ENCODE measurements around the gene TRIOBP. TPM values are rescaled to one million over a fixed set of nuclear protein-coding genes. Genes with fewer than 3 reads are reported as not detected.
"Not testable (repeated sequence)": the region's sequence is repeated elsewhere in the genome, so short reads cannot be mapped to it uniquely, and the experiment has no call there.

Gene TRIOBP
- total RNA-seq, 2 donors from 2014 or later = 14.3 to 18.8 TPM

DNA sequence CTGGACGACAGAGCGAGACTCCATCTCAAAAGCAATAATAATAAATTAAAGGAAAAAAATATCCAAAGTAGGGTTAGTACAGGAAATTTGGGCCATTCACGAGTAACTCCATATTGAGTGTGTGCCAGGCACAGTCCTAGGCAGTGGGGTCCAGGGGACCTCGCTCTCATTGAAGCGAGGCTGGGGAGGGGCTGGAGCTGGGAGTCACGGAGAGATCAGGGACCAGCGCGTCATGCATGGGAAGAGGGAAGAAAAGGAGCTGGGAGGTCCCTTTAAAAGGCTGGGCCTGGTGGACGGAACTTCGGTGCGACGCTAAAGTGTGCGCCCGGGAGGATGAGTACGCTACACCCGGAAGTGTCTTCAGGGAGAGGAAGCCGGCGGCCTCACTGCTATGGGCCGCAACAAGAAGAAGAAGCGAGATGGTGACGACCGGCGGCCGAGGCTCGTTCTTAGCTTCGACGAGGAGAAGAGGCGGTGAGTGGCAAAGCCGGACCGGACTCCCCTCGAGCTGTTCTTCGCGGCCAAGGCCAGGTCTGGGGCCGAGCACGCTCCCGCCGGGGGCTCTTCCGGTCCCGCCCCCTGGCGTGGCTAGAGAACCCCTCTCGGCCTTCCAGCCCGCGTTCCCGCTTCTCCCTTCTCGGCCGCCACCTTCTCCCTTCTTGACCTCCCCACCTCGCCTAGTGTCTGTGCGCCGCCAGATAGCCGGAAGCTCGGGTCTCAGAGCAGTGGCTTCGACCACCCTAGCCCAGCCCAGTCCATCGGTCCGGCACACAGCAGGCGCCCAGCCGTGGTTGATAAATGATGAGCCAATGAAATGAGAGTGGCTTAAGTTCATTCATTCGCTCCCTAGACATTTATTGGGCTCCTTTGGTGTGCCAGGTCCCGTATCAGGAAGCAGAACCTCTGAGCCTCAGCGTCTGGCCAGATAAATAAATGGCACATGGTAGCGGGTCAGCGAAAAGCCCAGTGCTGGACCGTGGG is 10.6 kb upstream of the TRIOBP start, which contains the start of gene NOL12:
TSS of gene NOL12 (plus strand) at position 342 of the 981 bp plus-strand sequence. CDS start at position 392, 50 bp downstream.
- peak within 1 kb of the TSS; percentile 97 for H3K27ac Mint-ChIP-seq
- DNase-seq (peak; percentile 57 to 66 (median 58)), ATAC-seq (peak; percentile 93)
- H3K27me3 Mint-ChIP-seq = no peaks in the 10 kb centered on the region
- peak within 1 kb of the TSS; percentile 97 for H3K4me3 Mint-ChIP-seq
- peaks cover 17% of the 10 kb centered on the region for H3K4me1 Mint-ChIP-seq
- H3K36me3 Mint-ChIP-seq (ENCODE audit: low read depth) = peaks cover 4% of the 10 kb centered on the region
- no peaks in the 10 kb centered on the region for H3K9me3 ChIP-seq (ENCODE audit: control insufficient read depth, low read length, poor library complexity, severe bottlenecking)

GRCh38 chr22:37690407-37690806 is 6.4 kb upstream of the TRIOBP start:
- peaks cover 4% of the 10 kb centered on the region for H3K36me3 Mint-ChIP-seq (ENCODE audit: low read depth)
- ATAC-seq = no peak
- H3K9me3 ChIP-seq (ENCODE audit: control insufficient read depth, low read length, poor library complexity, severe bottlenecking) = no peaks in the 10 kb centered on the region
- H3K4me1 Mint-ChIP-seq = peaks cover 14% of the 10 kb centered on the region
- no peak overlapping the region for H3K27ac Mint-ChIP-seq
- no peaks in the 10 kb centered on the region for H3K27me3 Mint-ChIP-seq
- no peak overlapping the region for H3K4me3 Mint-ChIP-seq
- DNase-seq = no peak

- no peak overlapping the region for H3K27ac Mint-ChIP-seq
- H3K36me3 Mint-ChIP-seq (ENCODE audit: low read depth) = peaks cover 3% of the 10 kb centered on the region
- no peaks in the 10 kb centered on the region for H3K9me3 ChIP-seq (ENCODE audit: control insufficient read depth, low read length, poor library complexity, severe bottlenecking)
- DNase-seq (no peak), ATAC-seq (no peak)
- peaks cover 18% of the 10 kb centered on the region for H3K4me1 Mint-ChIP-seq
- no peaks in the 10 kb centered on the region for H3K27me3 Mint-ChIP-seq
- no peak overlapping the region for H3K4me3 Mint-ChIP-seq
Observed at GRCh38 chr22:37690901-37691504, 5.8 kb upstream of the TRIOBP start.

- no peak overlapping the region for H3K4me3 Mint-ChIP-seq
- no peak overlapping the region for H3K27ac Mint-ChIP-seq
- H3K36me3 Mint-ChIP-seq (ENCODE audit: low read depth) = no peaks in the 10 kb centered on the region
- ATAC-seq (no peak), DNase-seq (no peak)
- H3K9me3 ChIP-seq (ENCODE audit: control insufficient read depth, low read length, poor library complexity, severe bottlenecking) = no peaks in the 10 kb centered on the region
- no peaks in the 10 kb centered on the region for H3K27me3 Mint-ChIP-seq
- peaks cover 18% of the 10 kb centered on the region for H3K4me1 Mint-ChIP-seq
Observed at GRCh38 chr22:37692627-37693285, 4.1 kb upstream of the TRIOBP start.

GRCh38 chr22:37694131-37694530 is 2.7 kb upstream of the TRIOBP start:
- H3K4me3 Mint-ChIP-seq, H3K27me3 Mint-ChIP-seq: not testable (repeated sequence)

DNA sequence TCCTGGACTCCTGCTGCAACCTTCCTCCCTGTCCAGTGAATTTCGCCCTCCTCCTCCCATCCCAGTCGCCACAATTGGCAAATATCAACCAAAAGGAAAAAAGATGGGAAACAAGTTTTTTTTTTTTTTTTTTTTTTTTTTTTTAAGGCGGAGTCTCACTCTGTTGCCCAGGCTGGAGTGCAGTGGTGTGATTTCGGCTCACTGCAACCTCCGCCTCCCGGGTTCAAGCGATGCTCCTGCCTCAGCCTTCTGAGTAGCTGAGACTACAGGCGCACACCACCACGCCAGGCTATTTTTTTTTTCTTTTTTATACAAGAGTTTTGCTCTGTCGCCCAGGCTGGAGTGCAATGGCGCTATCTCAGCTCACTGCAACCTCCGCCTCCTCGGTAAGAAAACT is 590 bp upstream of the TRIOBP start:
- Mint-ChIP-seq H3K4me3 (peak overlapping the region; percentile 60), H3K27ac (peak overlapping the region; percentile 79), H3K4me1 (peaks cover 14% of the 10 kb centered on the region)
- not testable (repeated sequence) for DNase-seq; ATAC-seq; H3K27me3 Mint-ChIP-seq; H3K36me3 Mint-ChIP-seq (ENCODE audit: low read depth); H3K9me3 ChIP-seq (ENCODE audit: control insufficient read depth, low read length, poor library complexity, severe bottlenecking)

More at GRCh38 chr22:37694131-37694530, 2.7 kb upstream of the TRIOBP start:
- H3K36me3 Mint-ChIP-seq (ENCODE audit: low read depth); H3K27ac Mint-ChIP-seq; ATAC-seq; DNase-seq; H3K9me3 ChIP-seq (ENCODE audit: control insufficient read depth, low read length, poor library complexity, severe bottlenecking): not testable (repeated sequence)
- H3K4me1 Mint-ChIP-seq = peaks cover 14% of the 10 kb centered on the region

GRCh38 chr22:37697538-37697835 is 639 bp downstream of the TRIOBP start:
- no peaks in the 10 kb centered on the region for H3K36me3 Mint-ChIP-seq (ENCODE audit: low read depth)
- peaks cover 14% of the 10 kb centered on the region for H3K4me1 Mint-ChIP-seq
- H3K27ac Mint-ChIP-seq = no peak overlapping the region
- no peaks in the 10 kb centered on the region for H3K9me3 ChIP-seq (ENCODE audit: control insufficient read depth, low read length, poor library complexity, severe bottlenecking)
- ATAC-seq (no peak), DNase-seq (no peak)
- no peaks in the 10 kb centered on the region for H3K27me3 Mint-ChIP-seq
- no peak overlapping the region for H3K4me3 Mint-ChIP-seq

GRCh38 chr22:37701141-37701786 is 4.4 kb downstream of the TRIOBP start:
- ATAC-seq (no peak), DNase-seq (no peak)
- no peak overlapping the region for H3K27ac Mint-ChIP-seq
- H3K4me1 Mint-ChIP-seq = peaks cover 8% of the 10 kb centered on the region
- H3K36me3 Mint-ChIP-seq (ENCODE audit: low read depth) = no peaks in the 10 kb centered on the region
- no peak overlapping the region for H3K4me3 Mint-ChIP-seq
- H3K27me3 Mint-ChIP-seq = no peaks in the 10 kb centered on the region
- H3K9me3 ChIP-seq (ENCODE audit: control insufficient read depth, low read length, poor library complexity, severe bottlenecking) = no peaks in the 10 kb centered on the region

- no peaks in the 10 kb centered on the region for H3K9me3 ChIP-seq (ENCODE audit: control insufficient read depth, low read length, poor library complexity, severe bottlenecking)
- ATAC-seq (no peak), DNase-seq (no peak)
- Mint-ChIP-seq H3K4me3 (no peak overlapping the region), H3K27me3 (no peaks in the 10 kb centered on the region), H3K36me3 (ENCODE audit: low read depth) (no peaks in the 10 kb centered on the region), H3K27ac (no peak overlapping the region), H3K4me1 (peaks cover 2% of the 10 kb centered on the region)
Observed at GRCh38 chr22:37703906-37704305, 7.1 kb downstream of the TRIOBP start.

- H3K36me3 Mint-ChIP-seq (ENCODE audit: low read depth) = no peaks in the 10 kb centered on the region
- H3K27me3 Mint-ChIP-seq = no peaks in the 10 kb centered on the region
- no peak overlapping the region for H3K27ac Mint-ChIP-seq
- DNase-seq (no peak), ATAC-seq (no peak)
- no peaks in the 10 kb centered on the region for H3K9me3 ChIP-seq (ENCODE audit: control insufficient read depth, low read length, poor library complexity, severe bottlenecking)
- no peak overlapping the region for H3K4me3 Mint-ChIP-seq
- peaks cover 2% of the 10 kb centered on the region for H3K4me1 Mint-ChIP-seq
Observed at GRCh38 chr22:37704645-37705044, 7.8 kb downstream of the TRIOBP start.

DNA sequence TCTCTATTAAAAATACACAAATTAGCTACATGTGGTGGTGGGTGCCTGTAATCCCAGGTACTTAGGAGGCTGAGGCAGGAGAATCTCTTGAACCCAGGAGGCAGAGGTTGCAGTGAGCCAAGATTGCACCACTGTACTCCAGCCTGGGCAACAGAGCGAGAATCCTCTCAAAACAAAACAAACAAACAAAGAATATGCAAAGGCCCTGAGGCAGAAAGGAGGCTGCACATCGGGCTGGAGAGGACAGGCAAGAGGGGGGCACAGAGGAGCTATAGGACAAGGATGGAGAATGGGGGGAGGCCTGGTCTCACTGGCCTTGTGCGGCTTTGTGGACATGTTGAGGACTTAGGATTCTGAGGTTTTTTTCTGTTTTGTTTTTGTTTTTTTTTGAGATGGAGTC is 8.4 kb downstream of the TRIOBP start:
- no peak for DNase-seq
- peaks cover 4% of the 10 kb centered on the region for H3K4me1 Mint-ChIP-seq
- no peak for ATAC-seq
- no peaks in the 10 kb centered on the region for H3K27me3 Mint-ChIP-seq
- no peak overlapping the region for H3K4me3 Mint-ChIP-seq
- no peaks in the 10 kb centered on the region for H3K36me3 Mint-ChIP-seq (ENCODE audit: low read depth)
- no peaks in the 10 kb centered on the region for H3K9me3 ChIP-seq (ENCODE audit: control insufficient read depth, low read length, poor library complexity, severe bottlenecking)
- H3K27ac Mint-ChIP-seq = no peak overlapping the region

- no peak for DNase-seq
- Mint-ChIP-seq H3K27me3 (no peaks in the 10 kb centered on the region), H3K4me3 (no peak overlapping the region), H3K36me3 (ENCODE audit: low read depth) (no peaks in the 10 kb centered on the region), H3K4me1 (peaks cover 4% of the 10 kb centered on the region), H3K27ac (no peak overlapping the region)
- no peaks in the 10 kb centered on the region for H3K9me3 ChIP-seq (ENCODE audit: control insufficient read depth, low read length, poor library complexity, severe bottlenecking)
- ATAC-seq = no peak
Observed at GRCh38 chr22:37708580-37709444, 12.0 kb downstream of the TRIOBP start.
